Activated CD4-positive, alpha-beta T cell treated with anti-CD3 and anti-CD28 coated beads, Interleukin-2, amount 50 U/mL, for 24 hours (primary cell): Measurements from ENCODE around the gene AMBRA1.
A peak's percentile ranks its signal among the peaks of the same experiment; 100 is the strongest.

Source experiments
- DNase-seq, 2 donors: peaks; one replicate each; pipeline ENCODE4 v3.0.0-alpha.2; 2020; ENCODE audit warnings: low read depth in 1 of 2, low spot score in 1 of 2

The AMBRA1 gene

GRCh38 chr11:46574656-46575055, 19.2 kb downstream of the AMBRA1 start:
- no peak for DNase-seq

DNA sequence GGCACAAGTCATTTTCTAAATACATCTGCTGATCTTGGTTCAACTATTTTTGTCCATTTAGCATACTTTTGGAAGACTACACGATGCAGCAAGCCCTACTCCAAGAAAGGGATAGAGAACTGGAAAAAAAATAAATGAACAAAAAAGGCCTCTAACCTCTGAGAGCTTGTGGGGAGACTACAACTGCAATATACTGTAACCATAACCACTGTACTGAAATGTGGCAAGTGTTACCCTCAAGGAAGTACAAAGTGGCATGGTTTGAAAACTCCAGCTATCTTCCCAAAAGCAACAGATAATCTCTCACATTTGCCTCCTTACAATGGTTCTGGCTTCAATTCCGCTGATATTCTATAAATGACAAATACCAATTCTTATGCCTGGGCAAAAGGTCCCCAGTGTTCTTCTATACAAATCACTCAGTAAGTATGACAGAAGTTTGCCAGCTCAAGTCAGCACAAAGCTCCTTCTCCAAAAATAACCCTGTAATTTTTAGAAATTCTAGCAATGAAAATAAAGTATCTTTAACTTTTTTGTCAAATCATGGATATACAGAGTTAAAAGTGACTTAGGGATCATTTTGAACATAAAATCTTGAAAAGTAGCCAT, 22.9 kb downstream of the AMBRA1 start:
- no peak for DNase-seq

GRCh38 chr11:46565232-46565840, 28.5 kb downstream of the AMBRA1 start:
- no peak for DNase-seq

- no peak for DNase-seq
Measured at GRCh38 chr11:46564459-46564858, 29.4 kb downstream of the AMBRA1 start.

DNA sequence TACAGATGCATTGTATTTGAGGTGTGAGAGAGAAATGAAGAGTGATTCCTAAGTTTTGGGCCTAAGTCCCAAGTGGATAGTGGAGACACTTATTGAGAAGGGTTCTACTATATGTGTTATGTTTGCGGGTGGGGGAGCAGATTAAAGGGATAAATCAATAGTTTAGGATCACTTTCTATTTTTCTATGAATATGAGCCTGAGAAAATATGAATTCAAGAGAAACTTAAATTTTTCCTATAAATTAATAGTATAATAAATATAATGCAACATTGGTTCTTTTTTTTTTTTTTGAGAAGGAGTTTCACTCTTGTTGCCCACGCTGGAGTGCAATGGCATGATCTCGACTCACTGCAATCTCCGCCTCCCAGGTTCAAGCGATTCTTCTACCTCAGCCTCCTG, 31.3 kb downstream of the AMBRA1 start:
- DNase-seq = no peak

- DNase-seq = no peak
Measured at GRCh38 chr11:46560300-46560991, 33.4 kb downstream of the AMBRA1 start.

GRCh38 chr11:46559815-46560214, 34.0 kb downstream of the AMBRA1 start:
- no peak for DNase-seq

- DNase-seq = no peak
Measured at GRCh38 chr11:46557684-46558151, 36.1 kb downstream of the AMBRA1 start.

DNA sequence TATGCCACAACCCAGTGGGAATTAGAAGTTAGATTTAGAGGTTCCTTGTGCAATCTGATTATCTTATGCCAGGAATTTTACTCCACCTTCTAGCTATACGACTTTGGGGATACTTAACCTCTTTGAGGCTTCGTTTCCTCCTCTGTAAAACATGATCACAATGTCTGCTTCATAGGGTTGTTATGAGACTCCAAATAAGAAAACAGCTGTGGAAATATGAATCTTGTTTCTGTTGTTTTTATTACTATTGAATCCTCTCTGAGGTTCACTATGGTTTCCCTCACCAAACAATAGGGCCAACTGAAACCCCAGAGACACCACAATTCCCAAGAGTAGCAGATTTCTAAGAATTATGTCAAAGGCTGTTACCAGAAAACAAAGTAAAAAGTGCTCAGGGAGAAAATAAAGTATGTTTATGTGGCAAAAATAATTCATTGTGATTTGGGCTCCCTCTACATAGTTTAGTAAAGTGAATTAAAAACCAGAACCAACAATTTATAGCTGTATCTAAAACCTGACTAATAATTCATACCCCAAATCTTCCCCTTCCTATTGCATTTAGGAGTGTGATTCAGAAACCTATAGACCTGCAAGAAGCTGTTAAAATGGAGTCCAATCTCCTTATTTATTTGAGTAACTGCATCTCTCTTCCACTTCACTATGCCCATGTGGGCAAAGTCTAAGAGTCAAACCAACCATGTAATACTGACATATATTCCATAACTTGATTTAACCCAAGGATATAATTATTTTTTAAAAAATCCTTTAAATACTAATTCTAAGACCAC, 38.4 kb downstream of the AMBRA1 start:
- no peak for DNase-seq

DNA sequence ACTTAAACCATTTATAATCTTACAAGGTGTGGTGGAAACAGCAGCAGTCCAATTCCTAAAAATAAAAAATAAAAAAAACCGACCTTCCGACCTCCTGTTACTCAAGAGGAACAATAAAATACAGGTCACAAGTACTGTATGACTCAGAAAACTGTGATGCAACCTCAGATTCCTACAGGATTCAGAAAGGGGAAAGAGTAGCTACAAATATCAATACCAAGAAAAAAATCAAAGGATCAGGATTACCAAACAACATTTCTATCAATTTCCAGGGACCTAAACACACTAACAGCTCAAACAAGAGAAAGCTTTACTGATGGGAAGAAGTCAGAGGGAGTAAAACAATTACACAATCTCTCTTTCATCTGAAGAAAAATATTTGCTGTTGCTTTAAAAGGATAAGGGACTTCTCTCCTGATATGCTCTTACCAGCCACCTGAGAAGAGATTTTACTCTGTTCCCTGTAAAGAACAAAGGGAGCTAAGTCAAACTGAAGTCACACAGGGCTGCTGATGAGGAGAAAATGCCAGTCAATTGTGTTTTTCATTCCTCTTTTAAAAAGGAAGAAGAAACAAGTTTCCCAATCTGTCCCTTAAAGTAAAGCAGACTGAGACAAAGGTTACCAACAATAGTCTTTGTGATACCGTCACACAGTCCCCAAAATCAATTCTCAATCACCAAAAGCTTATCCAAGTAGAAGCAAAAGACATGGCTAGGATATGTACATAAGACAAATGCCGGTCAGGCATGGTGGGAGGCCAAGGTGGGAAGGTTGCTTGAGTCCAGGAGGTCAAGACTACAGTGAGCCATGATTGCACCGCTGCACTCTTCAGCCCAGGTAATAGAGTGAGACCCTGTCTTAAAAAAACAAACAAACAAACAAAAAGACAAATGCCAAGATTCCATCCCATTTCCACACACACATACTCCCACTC, 39.3 kb downstream of the AMBRA1 start:
- no peak for DNase-seq

DNA sequence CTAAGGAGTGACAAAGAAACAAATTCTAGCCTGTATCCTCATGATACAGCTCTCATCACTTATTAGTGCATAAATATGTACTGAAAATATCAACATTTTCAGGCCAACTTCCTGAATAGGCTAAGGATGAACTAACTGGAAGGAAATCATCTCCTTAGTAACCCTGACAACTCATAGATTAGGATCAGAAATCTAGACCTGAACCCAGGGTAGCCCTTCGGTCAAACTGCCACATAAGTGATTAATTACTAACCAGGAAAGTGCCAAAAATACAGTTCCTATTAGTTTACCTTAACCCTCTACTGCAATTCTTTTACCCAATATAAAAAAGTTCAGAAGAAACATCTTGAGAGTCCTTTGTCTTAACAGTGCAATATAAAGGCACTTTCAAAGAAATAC, 40.0 kb downstream of the AMBRA1 start:
- DNase-seq = no peak

- no peak for DNase-seq
Measured at GRCh38 chr11:46551261-46551660, 42.6 kb downstream of the AMBRA1 start.

GRCh38 chr11:46547579-46547978, 46.2 kb downstream of the AMBRA1 start:
- DNase-seq = no peak

GRCh38 chr11:46543564-46543963, 50.3 kb downstream of the AMBRA1 start:
- no peak for DNase-seq

GRCh38 chr11:46541593-46542371, 52.0 kb downstream of the AMBRA1 start:
- DNase-seq = no peak

GRCh38 chr11:46540807-46541206, 53.0 kb downstream of the AMBRA1 start:
- no peak for DNase-seq

DNA sequence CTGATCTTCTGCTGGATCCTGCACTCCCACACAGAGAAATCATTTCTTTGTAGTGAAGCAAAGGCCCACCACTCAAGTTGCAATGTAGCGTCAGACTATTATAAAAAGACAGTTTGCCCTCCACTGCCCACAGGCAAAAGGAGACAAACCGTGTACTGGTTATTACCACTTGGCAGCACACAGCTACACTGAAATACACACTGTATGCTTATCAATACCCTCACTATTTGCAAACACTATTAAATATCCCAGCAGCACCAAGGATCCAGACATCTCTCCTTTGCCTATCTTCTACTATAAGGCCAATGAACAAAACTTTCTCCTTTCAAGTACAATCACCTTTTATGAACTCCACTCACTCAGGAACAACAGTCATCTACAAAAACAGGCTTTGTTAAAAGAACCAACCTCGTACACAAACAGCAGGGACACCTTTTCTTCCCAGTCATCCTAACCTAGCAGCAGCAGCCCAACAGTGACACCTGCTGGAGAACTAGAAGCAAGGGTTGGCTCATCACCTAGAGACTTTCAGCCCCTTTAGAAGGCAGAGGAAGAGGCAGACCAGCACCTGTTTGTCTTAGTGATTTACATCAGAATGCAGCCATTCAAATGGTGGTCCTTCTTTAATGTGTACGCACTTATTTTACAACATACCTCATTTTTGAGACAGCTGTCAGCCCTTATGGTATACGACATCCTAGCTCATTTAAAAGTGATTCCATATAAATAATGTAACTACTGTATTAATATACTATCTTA, 56.1 kb downstream of the AMBRA1 start:
- DNase-seq = peak; percentile 22 to 60

DNA sequence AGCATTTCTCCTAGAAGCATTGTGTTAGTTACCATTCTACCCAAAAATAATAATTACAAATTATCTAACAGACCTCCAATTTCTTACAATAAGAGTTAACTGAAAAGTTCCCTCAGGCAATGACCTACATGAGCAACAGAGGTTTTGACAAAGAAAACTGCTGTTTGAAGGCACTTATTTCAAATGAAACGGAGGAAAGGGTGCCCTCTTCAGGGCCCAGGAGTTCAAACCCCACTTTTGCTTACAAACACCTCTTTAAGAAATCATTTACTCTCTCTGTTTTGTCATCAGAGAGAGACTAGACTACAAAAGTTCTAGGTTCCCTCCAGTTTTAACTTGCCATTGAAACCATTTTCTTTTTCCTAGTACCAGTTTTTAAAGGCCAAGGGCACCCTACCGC, 56.7 kb downstream of the AMBRA1 start:
- no peak for DNase-seq

DNA sequence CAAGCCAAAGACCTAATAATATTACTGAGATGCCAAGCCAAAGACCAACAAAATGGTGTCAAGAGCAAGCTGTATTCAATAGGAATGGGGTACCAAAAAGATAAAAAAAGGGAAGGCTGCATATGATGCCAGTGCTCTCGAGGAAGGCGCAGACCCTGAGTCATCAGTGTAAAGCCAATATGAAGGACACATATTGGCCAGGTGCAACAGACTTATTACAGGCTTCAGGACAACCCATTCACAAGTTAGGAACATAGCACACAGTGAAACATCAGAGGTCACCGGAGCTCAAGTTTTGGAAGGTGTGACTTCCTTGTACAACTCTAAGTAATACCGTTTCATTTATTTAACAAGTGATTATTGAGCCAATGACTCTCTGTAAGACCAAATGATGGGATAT, 58.1 kb downstream of the AMBRA1 start:
- DNase-seq = no peak
